IMR-90 (cell line): ENCODE results near the gene DRD4. TPM values are rescaled to one million over a fixed set of nuclear protein-coding genes. Genes with fewer than 3 reads are reported as not detected.

ENCODE experiments used
- ATAC-seq: fragments of 200-7000 bp; cut with Tn5 transposase; 2 replicates; pipeline ENCODE4 v1.9.1; 2020; ENCODE audit warnings: low read depth, mild to moderate bottlenecking, moderate library complexity
- BruUV-seq: library from RNA; stranded (reverse); fragments of 400-500 nt; replicated peaks from 2 replicates; lab custom pipeline; 2021; lab: Mats Ljungman, UMichigan
- CTCF ChIA-PET: fragments of 300-600 bp; formaldehyde crosslinking; extraction: SDS; loops from one replicate; lab custom pipeline; 2021; ENCODE audit warnings: antibody characterized with exemption; lab: Yijun Ruan, JAX
- POLR2A ChIA-PET: fragments of 300-600 bp; sonication (Branson Sonifier 250); formaldehyde crosslinking; loops from one replicate; lab custom pipeline; 2022; ENCODE audit warnings: antibody characterized with exemption; ENCODE audit not compliant: unreplicated experiment; lab: Charles Lee
- DNase-seq: peaks from one replicate; pipeline ENCODE4 v3.0.0; 2013
- H2AFZ ChIP-seq: replicated peaks from 2 replicates; pipeline ENCODE3; 2013; ENCODE audit warnings: low read length, mild to moderate bottlenecking; ENCODE audit not compliant: poor library complexity
- H2AK5ac ChIP-seq: 2 replicates; pipeline ENCODE4 v1.6.1; 2013; ENCODE audit warnings: low read depth, low read length, inconsistent platforms
- H2AK9ac ChIP-seq: replicated peaks from 2 replicates; pipeline ENCODE3; 2013; ENCODE audit warnings: mild to moderate bottlenecking, low read depth, low read length, moderate library complexity; ENCODE audit not compliant: poor library complexity
- H2BK120ac ChIP-seq: 2 replicates; pipeline ENCODE4 v1.6.1; 2013; ENCODE audit warnings: low read depth, low read length, inconsistent platforms
- H2BK15ac ChIP-seq: 3 replicates; pipeline ENCODE4 v1.6.1; 2013; ENCODE audit warnings: low read depth, low read length, inconsistent platforms
- H2BK20ac ChIP-seq: 2 replicates; pipeline ENCODE4 v1.6.1; 2013; ENCODE audit warnings: low read depth, mild to moderate bottlenecking, inconsistent platforms, low read length, moderate library complexity
- H2BK5ac ChIP-seq: 2 replicates; pipeline ENCODE4 v1.6.1; 2013; ENCODE audit warnings: mild to moderate bottlenecking, low read depth, low read length, inconsistent platforms; ENCODE audit not compliant: poor library complexity, severe bottlenecking
- H3K14ac ChIP-seq: replicated peaks from 2 replicates; pipeline ENCODE4 v1.6.1; 2013; ENCODE audit warnings: low read depth, low read length, inconsistent platforms
- H3K18ac ChIP-seq: 2 replicates; pipeline ENCODE4 v1.6.1; 2013; ENCODE audit warnings: low read depth, low read length, control low read depth
- H3K23ac ChIP-seq: 2 replicates; pipeline ENCODE4 v1.6.1; 2013; ENCODE audit warnings: low read depth, low read length, inconsistent platforms
- H3K27ac ChIP-seq: 2 replicates; pipeline ENCODE4 v1.5.1; 2013; ENCODE audit warnings: mild to moderate bottlenecking, control low read depth, low read length; ENCODE audit not compliant: insufficient read depth
- H3K27me3 ChIP-seq: 2 replicates; pipeline ENCODE4 v1.6.1; 2013; ENCODE audit warnings: low read length; ENCODE audit not compliant: control insufficient read depth, insufficient read depth
- H3K36me3 ChIP-seq: 2 replicates; pipeline ENCODE4 v1.6.1; 2013; ENCODE audit warnings: low read length, mixed read lengths; ENCODE audit not compliant: control insufficient read depth, insufficient read depth
- H3K4ac ChIP-seq: 2 replicates; pipeline ENCODE4 v1.6.1; 2013; ENCODE audit warnings: low read depth, low read length, inconsistent platforms
- H3K4me1 ChIP-seq: 2 replicates; pipeline ENCODE4 v1.6.1; 2013; ENCODE audit warnings: low read length, mixed read lengths; ENCODE audit not compliant: control insufficient read depth, insufficient read depth
- H3K4me2 ChIP-seq: 2 replicates; pipeline ENCODE4 v1.6.1; 2013; ENCODE audit warnings: low read depth, mild to moderate bottlenecking, control low read depth, low read length, moderate library complexity
- H3K4me3 ChIP-seq: 2 replicates; pipeline ENCODE4 v1.5.1; 2013; ENCODE audit warnings: low read depth, mild to moderate bottlenecking, control low read depth, low read length, moderate library complexity; ENCODE audit not compliant: insufficient read depth
- H3K56ac ChIP-seq: 2 replicates; pipeline ENCODE4 v1.6.1; 2013; ENCODE audit warnings: low read length, inconsistent platforms; ENCODE audit not compliant: insufficient read depth; ENCODE audit errors: extremely low read depth
- H3K79me1 ChIP-seq, 2 experiments: 2 replicates each; pipeline ENCODE4 v1.6.1; 2013; ENCODE audit warnings: low read length in 2 of 2, inconsistent platforms in 1 of 2, low read depth in 1 of 2
- H3K9ac ChIP-seq: 2 replicates; pipeline ENCODE4 v1.6.1; 2013; ENCODE audit warnings: low read depth, low read length, control low read depth
- H3K9me1 ChIP-seq: 2 replicates; pipeline ENCODE4 v1.6.1; 2013; ENCODE audit warnings: low read length, inconsistent platforms; ENCODE audit not compliant: insufficient read depth
- H3K9me3 ChIP-seq: 2 replicates; pipeline ENCODE4 v1.6.1; 2013; ENCODE audit warnings: low read length; ENCODE audit not compliant: control insufficient read depth, insufficient read depth
- H4K20me1 ChIP-seq: 2 replicates; pipeline ENCODE4 v1.6.1; 2013; ENCODE audit warnings: low read length, inconsistent platforms; ENCODE audit not compliant: insufficient read depth
- H4K5ac ChIP-seq: 2 replicates; pipeline ENCODE4 v1.6.1; 2013; ENCODE audit warnings: mild to moderate bottlenecking, low read depth, low read length, control low read depth
- H4K8ac ChIP-seq, 2 experiments: 2 replicates each; pipeline ENCODE4 v1.6.1; 2013; ENCODE audit warnings: low read depth in 2 of 2, low read length in 2 of 2, control low read depth in 1 of 2, inconsistent platforms in 1 of 2
- H4K91ac ChIP-seq: 2 replicates; pipeline ENCODE4 v1.6.1; 2013; ENCODE audit warnings: low read depth, low read length, inconsistent platforms; ENCODE audit not compliant: insufficient read depth
- BHLHE40 ChIP-seq: fragments of 150-350 bp; IDR thresholded peaks from 2 replicates; pipeline ENCODE4 v1.6.1; 2016; ENCODE audit warnings: mild to moderate bottlenecking, low read depth, low read length
- CEBPB ChIP-seq: IDR thresholded peaks from 2 replicates; pipeline ENCODE4 v1.6.1; 2012; ENCODE audit warnings: low read depth, low read length, improper control_type of control experiment
- CHD1 ChIP-seq: IDR thresholded peaks from 2 replicates; pipeline ENCODE4 v1.6.1; 2012; ENCODE audit warnings: low read depth, low read length, improper control_type of control experiment
- CTCF ChIP-seq: conservative IDR thresholded peaks from 2 replicates; pipeline ENCODE4 v1.5.1; 2012; ENCODE audit warnings: mild to moderate bottlenecking, low read depth, low read length, improper control_type of control experiment
- ELK1 ChIP-seq: fragments of 150-350 bp; IDR thresholded peaks from 2 replicates; pipeline ENCODE4 v1.6.1; 2016; ENCODE audit warnings: low read depth, mild to moderate bottlenecking, low read length, moderate library complexity, borderline replicate concordance
- MAFK ChIP-seq: IDR thresholded peaks from 2 replicates; pipeline ENCODE4 v1.6.1; 2012; ENCODE audit warnings: low read depth, low read length, improper control_type of control experiment
- MAZ ChIP-seq: IDR thresholded peaks from 2 replicates; pipeline ENCODE4 v1.6.1; 2012; ENCODE audit warnings: low read depth, mild to moderate bottlenecking, low read length, improper control_type of control experiment, moderate library complexity, borderline replicate concordance
- MXI1 ChIP-seq: IDR thresholded peaks from 2 replicates; pipeline ENCODE4 v1.6.1; 2012; ENCODE audit warnings: low read depth, mild to moderate bottlenecking, low read length, moderate library complexity, borderline replicate concordance
- NFE2L2 ChIP-seq: fragments of 150-350 bp; IDR thresholded peaks from 2 replicates; pipeline ENCODE4 v1.6.1; 2016; ENCODE audit warnings: low read depth, mild to moderate bottlenecking, low read length
- RAD21 ChIP-seq: IDR thresholded peaks from 2 replicates; pipeline ENCODE4 v1.6.1; 2012; ENCODE audit warnings: low read length, improper control_type of control experiment
- RFX5 ChIP-seq: IDR thresholded peaks from 2 replicates; pipeline ENCODE4 v1.8.0; 2012; ENCODE audit warnings: low read depth, mild to moderate bottlenecking, low read length, moderate library complexity
- SMC3 ChIP-seq: fragments of 150-350 bp; IDR thresholded peaks from 2 replicates; pipeline ENCODE4 v1.6.1; 2016; ENCODE audit warnings: low read depth, mild to moderate bottlenecking, antibody characterized with exemption, low read length, moderate library complexity
- WGBS, 2 experiments: methylation state at CpG; one replicate each; pipeline versions ENCODE4 v1.1.5 to v1.1.7; 2013; ENCODE audit warnings: missing lambda C conversion rate in 2 of 2; ENCODE audit not compliant: insufficient read length in 1 of 2; ENCODE audit errors: extremely low coverage in 2 of 2; 5-methylcytosine and 5-hydroxymethylcytosine counted together
- dilution Hi-C: fragments of 300-500 bp; cut with HindIII; formaldehyde crosslinking; loops from one replicate; pipeline ENCODE4 v1.14.3; 2018; ENCODE audit warnings: low sequenced_read_pairs; ENCODE audit not compliant: unreplicated experiment
- in situ Hi-C: fragments of 300-500 bp; cut with MboI; formaldehyde crosslinking; loops from 3 replicates; pipeline ENCODE4 v1.14.3; 2019; ENCODE audit warnings: low sequenced_read_pairs, inconsistent platforms, mixed read lengths
- intact Hi-C: fragments of 100-400 bp; cut with micrococcal nuclease; formaldehyde crosslinking; loops from 2 replicates; pipeline ENCODE4 v1.10.0; 2022
- polyA plus RNA-seq, 3 experiments: library from polyadenylated mRNA; depleted of rRNA; stranded (reverse); fragments of >200 nt; gene quantifications; 2 replicates each; pipeline ENCODE4 v1.2.3, GENCODE V29; 2012; ENCODE audit warnings: low replicate concordance in 1 of 3
- total RNA-seq: library from RNA; depleted of rRNA; stranded (reverse); fragments of >200 nt; gene quantifications from 2 replicates; pipeline ENCODE4 v1.2.3, GENCODE V29; 2012

The DRD4 gene
- total and polyA plus RNA-seq, 2 of the 4 experiments (the other 2 are of a cell fraction) = not detected

- Histone ChIP-seq H4K91ac (no peak overlapping the region), H3K27me3 (no peaks in the 10 kb centered on the region), H3K4me3 (no peak overlapping the region), H3K4me2 (no peak overlapping the region), H3K9me3 (no peaks in the 10 kb centered on the region), H4K8ac (no peak overlapping the region), H3K36me3 (peaks cover 67% of the 10 kb centered on the region), H4K5ac (no peak overlapping the region), H3K18ac (no peak overlapping the region), H2AK9ac (no peak overlapping the region), H2BK20ac (no peak overlapping the region), H2BK5ac (no peak overlapping the region), H3K79me1 (peaks cover 30 to 65% of the 10 kb centered on the region in 2 experiments), H3K9ac (no peak overlapping the region), H3K9me1 (no peaks in the 10 kb centered on the region; the same call in 1 of the 2 replicates), H3K4me1 (peaks cover 3% of the 10 kb centered on the region; the same call in 1 of the 2 replicates), H3K27ac (no peak overlapping the region), H4K20me1 (peaks cover 58% of the 10 kb centered on the region), H2BK15ac (no peak overlapping the region), H3K23ac (no peak overlapping the region), H3K56ac (no peak overlapping the region), H3K14ac (no peak overlapping the region), H2BK120ac (no peak overlapping the region), H3K4ac (no peak overlapping the region), H2AK5ac (no peak overlapping the region), H2AFZ (no peak overlapping the region)
- dilution Hi-C loops = no loop called here
- POLR2A ChIA-PET = no interaction called here
- DNase-seq (no peak), ATAC-seq (no peak)
- intact Hi-C loops = no loop called here
- 99% methylated on average over 14 of the region's 22 CpGs; no CpG with 5 or more reads in 1 of the 2 experiments for WGBS, 2 experiments
- no TSS peak for BruUV-seq
- TF ChIP-seq CEBPB (no peak), MAFK (no peak), BHLHE40 (no peak), RAD21 (no peak), MXI1 (no peak), MAZ (no peak), CHD1 (no peak), ELK1 (no peak), NFE2L2 (no peak), CTCF (no peak), SMC3 (no peak), RFX5 (no peak)
- in situ Hi-C loops = no loop called here
- CTCF ChIA-PET = no interaction called here
These were observed 44.6 kb upstream of the DRD4 start for GRCh38 chr11:592501-592900.
